Measurements from ENCODE around the gene WNT3A.

Gene WNT3A

DNA sequence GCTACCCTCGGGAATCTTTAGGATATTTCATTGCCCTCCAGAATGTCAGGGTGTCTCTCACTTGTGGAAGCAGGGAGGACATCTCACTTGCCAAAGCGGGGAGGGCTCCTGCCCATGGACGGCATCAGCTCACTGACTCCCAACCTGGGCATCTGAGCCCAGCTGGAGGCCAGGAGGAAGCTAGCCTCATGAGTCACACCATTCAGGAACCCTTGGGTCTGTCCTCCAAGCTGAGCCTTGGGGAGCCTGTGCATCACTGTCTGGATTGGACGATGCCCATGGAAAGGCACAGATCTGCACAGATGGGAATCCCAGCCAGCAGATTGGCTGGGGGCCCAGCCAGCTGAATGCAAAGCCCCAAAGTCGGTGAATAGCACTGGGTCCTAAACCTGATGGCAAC is 25.2 kb downstream of the WNT3A start:
- no peak overlapping the region for H3K4me3 ChIP-seq (ENCODE audit: low read depth, low read length)
- DNase-seq: no peak
- H3K9me3 ChIP-seq (ENCODE audit: severe bottlenecking): no peaks in the 10 kb centered on the region
- H3K36me3 ChIP-seq: no peaks in the 10 kb centered on the region
- TF ChIP-seq, protein P1, sequence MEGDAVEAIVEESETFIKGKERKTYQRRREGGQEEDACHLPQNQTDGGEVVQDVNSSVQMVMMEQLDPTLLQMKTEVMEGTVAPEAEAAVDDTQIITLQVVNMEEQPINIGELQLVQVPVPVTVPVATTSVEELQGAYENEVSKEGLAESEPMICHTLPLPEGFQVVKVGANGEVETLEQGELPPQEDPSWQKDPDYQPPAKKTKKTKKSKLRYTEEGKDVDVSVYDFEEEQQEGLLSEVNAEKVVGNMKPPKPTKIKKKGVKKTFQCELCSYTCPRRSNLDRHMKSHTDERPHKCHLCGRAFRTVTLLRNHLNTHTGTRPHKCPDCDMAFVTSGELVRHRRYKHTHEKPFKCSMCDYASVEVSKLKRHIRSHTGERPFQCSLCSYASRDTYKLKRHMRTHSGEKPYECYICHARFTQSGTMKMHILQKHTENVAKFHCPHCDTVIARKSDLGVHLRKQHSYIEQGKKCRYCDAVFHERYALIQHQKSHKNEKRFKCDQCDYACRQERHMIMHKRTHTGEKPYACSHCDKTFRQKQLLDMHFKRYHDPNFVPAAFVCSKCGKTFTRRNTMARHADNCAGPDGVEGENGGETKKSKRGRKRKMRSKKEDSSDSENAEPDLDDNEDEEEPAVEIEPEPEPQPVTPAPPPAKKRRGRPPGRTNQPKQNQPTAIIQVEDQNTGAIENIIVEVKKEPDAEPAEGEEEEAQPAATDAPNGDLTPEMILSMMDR (IDR thresholded peaks at IDR 0.05; ENCODE audit: low read depth, low read length): no peak
- H3K27ac ChIP-seq: no peak overlapping the region
- no peaks in the 10 kb centered on the region for H3K27me3 ChIP-seq (ENCODE audit: insufficient read depth, low read depth, severe bottlenecking)

DNA sequence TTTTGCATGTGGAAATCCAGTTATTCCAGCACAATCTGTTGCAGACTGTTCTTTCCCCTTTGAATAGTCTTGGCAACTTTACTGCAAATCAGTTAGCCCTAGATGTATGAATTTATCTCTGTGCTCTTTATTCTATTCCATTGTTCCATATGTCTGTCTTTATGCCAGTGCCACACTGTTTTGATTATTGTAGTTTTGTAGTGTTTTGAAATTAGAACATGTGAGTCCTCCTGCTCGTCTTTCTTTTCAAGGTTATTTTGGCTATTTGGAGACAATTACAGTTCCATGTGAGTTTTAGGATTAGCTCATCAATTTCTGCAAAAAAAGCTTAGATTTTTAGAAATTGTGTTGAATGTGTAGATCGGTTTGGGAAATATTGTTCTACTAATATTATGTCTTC is 26.6 kb downstream of the WNT3A start:
- TF ChIP-seq, protein P1 (IDR thresholded peaks at IDR 0.05; ENCODE audit: low read depth, low read length): no peak
- no peak overlapping the region for H3K4me3 ChIP-seq (ENCODE audit: low read depth, low read length)
- DNase-seq: no peak
- no peaks in the 10 kb centered on the region for H3K36me3 ChIP-seq
- no peaks in the 10 kb centered on the region for H3K27me3 ChIP-seq (ENCODE audit: insufficient read depth, low read depth, severe bottlenecking)
- H3K9me3 ChIP-seq (ENCODE audit: severe bottlenecking): no peaks in the 10 kb centered on the region
- H3K27ac ChIP-seq: no peak overlapping the region

GRCh38 chr1:228034954-228035837 is 28.4 kb downstream of the WNT3A start:
- TF ChIP-seq, protein P1 (IDR thresholded peaks at IDR 0.05; ENCODE audit: low read depth, low read length): no peak
- Histone ChIP-seq H3K27me3 (ENCODE audit: insufficient read depth, low read depth, severe bottlenecking) (no peaks in the 10 kb centered on the region), H3K9me3 (ENCODE audit: severe bottlenecking) (no peaks in the 10 kb centered on the region), H3K4me3 (ENCODE audit: low read depth, low read length) (no peak overlapping the region), H3K36me3 (no peaks in the 10 kb centered on the region), H3K27ac (no peak overlapping the region)
- DNase-seq: no peak

GRCh38 chr1:228035844-228036243 is 29.0 kb downstream of the WNT3A start:
- TF ChIP-seq, protein P1 (IDR thresholded peaks at IDR 0.05; ENCODE audit: low read depth, low read length): no peak
- Histone ChIP-seq H3K9me3 (ENCODE audit: severe bottlenecking) (no peaks in the 10 kb centered on the region), H3K36me3 (no peaks in the 10 kb centered on the region), H3K27me3 (ENCODE audit: insufficient read depth, low read depth, severe bottlenecking) (no peaks in the 10 kb centered on the region), H3K4me3 (ENCODE audit: low read depth, low read length) (no peak overlapping the region), H3K27ac (no peak overlapping the region)
- no peak for DNase-seq

DNA sequence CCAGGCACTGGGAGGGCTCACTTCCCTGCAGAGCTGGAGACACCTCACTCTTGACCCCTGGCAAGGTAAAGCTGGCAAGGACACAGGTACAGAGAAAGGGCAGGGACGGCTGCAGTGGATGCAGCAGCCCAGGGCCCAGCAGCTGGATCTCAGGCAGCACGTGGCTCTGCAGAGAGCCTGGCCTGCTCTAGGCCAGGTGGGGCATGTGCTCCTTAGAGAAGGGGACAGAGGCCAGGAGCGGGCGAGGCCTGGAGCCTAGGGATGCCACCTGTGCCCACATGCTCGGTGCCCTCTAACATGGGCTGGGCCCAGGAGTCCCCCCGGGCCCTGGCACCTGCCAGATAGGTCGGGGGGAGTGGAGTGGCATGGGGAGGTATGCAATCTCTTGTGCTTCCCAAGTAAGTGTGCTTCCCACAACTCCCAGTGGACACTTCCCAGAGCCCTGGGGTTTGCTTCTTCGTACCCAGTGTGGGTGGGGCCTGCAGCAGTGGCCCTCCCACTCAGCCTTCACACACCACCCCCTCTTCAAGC is 30.0 kb downstream of the WNT3A start:
- H3K27me3 ChIP-seq (ENCODE audit: insufficient read depth, low read depth, severe bottlenecking): no peaks in the 10 kb centered on the region
- TF ChIP-seq, protein P1 (IDR thresholded peaks at IDR 0.05; ENCODE audit: low read depth, low read length): no peak

More for the DNA sequence above, 30.0 kb downstream of the WNT3A start:
- DNase-seq: no peak
- Histone ChIP-seq H3K4me3 (ENCODE audit: low read depth, low read length) (no peak overlapping the region), H3K36me3 (no peaks in the 10 kb centered on the region), H3K9me3 (ENCODE audit: severe bottlenecking) (no peaks in the 10 kb centered on the region), H3K27ac (no peak overlapping the region)
